SK-N-SH treated with all-trans-retinoic acid at 6 μM for 48 hours (cell line): Measurements from ENCODE around the gene STAG1.

Experiments
- ATAC-seq: fragments of 200-7000 bp; cut with Tn5 transposase; 3 replicates; pipeline ENCODE4 v1.9.1; 2020; ENCODE audit warnings: mild to moderate bottlenecking, moderate library complexity
- BACH2 ChIP-seq: fragments of 250-450 bp; sonication (Bioruptor Pico); IDR thresholded peaks from 2 replicates; pipeline ENCODE4 v1.9.0; 2021; ENCODE audit warnings: mild to moderate bottlenecking, borderline replicate concordance
- CSDC2 ChIP-seq: fragments of 250-450 bp; sonication (Bioruptor Pico); IDR thresholded peaks from 2 replicates; pipeline ENCODE4 v1.5.0; 2020; ENCODE audit warnings: mild to moderate bottlenecking, moderate library complexity
- GLIS3 ChIP-seq: fragments of 250-450 bp; sonication (Bioruptor Pico); IDR thresholded peaks from 2 replicates; pipeline ENCODE4 v1.5.0; 2020; ENCODE audit warnings: mild to moderate bottlenecking, moderate library complexity
- ISL1 ChIP-seq: fragments of 250-450 bp; sonication (Bioruptor Pico); IDR thresholded peaks from 2 replicates; pipeline ENCODE4 v2.1.2; 2022; ENCODE audit warnings: mild to moderate bottlenecking, moderate library complexity
- OSR1 ChIP-seq: fragments of 250-450 bp; sonication (Bioruptor Pico); IDR thresholded peaks from 2 replicates; pipeline ENCODE4 v1.8.0; 2022; ENCODE audit warnings: moderate library complexity, mild to moderate bottlenecking, inconsistent platforms
- PPARA ChIP-seq: fragments of 250-450 bp; sonication (Bioruptor Pico); IDR thresholded peaks from 2 replicates; pipeline ENCODE4 v1.5.0; 2020; ENCODE audit warnings: mild to moderate bottlenecking, borderline replicate concordance
- SNAI2 ChIP-seq: fragments of 250-450 bp; sonication (Bioruptor Pico); IDR thresholded peaks from 2 replicates; pipeline ENCODE4 v1.5.0; 2020; ENCODE audit warnings: mild to moderate bottlenecking, moderate library complexity
- TCF4 ChIP-seq: fragments of 250-450 bp; sonication (Bioruptor Pico); IDR thresholded peaks from 2 replicates; pipeline ENCODE4 v1.8.0; 2021; ENCODE audit warnings: mild to moderate bottlenecking, moderate library complexity, borderline replicate concordance
- TOX ChIP-seq: fragments of 250-450 bp; sonication (Bioruptor Pico); IDR thresholded peaks from 2 replicates; pipeline ENCODE4 v1.8.0; 2021; ENCODE audit warnings: mild to moderate bottlenecking, moderate library complexity, borderline replicate concordance
- ZC3H10 ChIP-seq: fragments of 250-450 bp; sonication (Bioruptor Pico); IDR thresholded peaks from 2 replicates; pipeline ENCODE4 v1.5.1; 2021; ENCODE audit warnings: mild to moderate bottlenecking, moderate library complexity
- ZFP3 ChIP-seq: fragments of 250-450 bp; sonication (Bioruptor Pico); IDR thresholded peaks from 2 replicates; pipeline ENCODE4 v1.5.0; 2020; ENCODE audit warnings: mild to moderate bottlenecking, moderate library complexity
- ZFP30 ChIP-seq: fragments of 450-650 bp; formaldehyde crosslinking; IDR thresholded peaks from 2 replicates; pipeline ENCODE4 v1.5.0; 2022; ENCODE audit warnings: mild to moderate bottlenecking, moderate library complexity
- ZNF565 ChIP-seq: fragments of 450-650 bp; formaldehyde crosslinking; conservative IDR thresholded peaks from 2 replicates; pipeline ENCODE4 v1.5.0; 2020; ENCODE audit warnings: low read depth, mild to moderate bottlenecking, moderate library complexity
- ZNF70 ChIP-seq: fragments of 450-650 bp; formaldehyde crosslinking; IDR thresholded peaks from 2 replicates; pipeline ENCODE4 v1.5.0; 2020; ENCODE audit warnings: mild to moderate bottlenecking, moderate library complexity
- ZNF8 ChIP-seq: fragments of 450-650 bp; formaldehyde crosslinking; IDR thresholded peaks from 2 replicates; pipeline ENCODE4 v1.5.0; 2020; ENCODE audit warnings: mild to moderate bottlenecking, moderate library complexity
- TF ChIP-seq, protein P1 (sequence below): fragments of 250-450 bp; sonication (Bioruptor Pico); IDR thresholded peaks from 2 replicates; pipeline ENCODE4 v1.8.0; 2021; ENCODE audit warnings: low read depth, mild to moderate bottlenecking, moderate library complexity, borderline replicate concordance
- TF ChIP-seq, protein P2 (sequence below): fragments of 250-450 bp; sonication (Bioruptor Pico); IDR thresholded peaks from 2 replicates; pipeline ENCODE4 v1.5.0; 2020; ENCODE audit warnings: mild to moderate bottlenecking, moderate library complexity
- TF ChIP-seq, protein P3 (sequence below): fragments of 250-450 bp; sonication (Bioruptor Pico); IDR thresholded peaks from 2 replicates; pipeline ENCODE4 v1.8.0; 2020; ENCODE audit warnings: mild to moderate bottlenecking, moderate library complexity, borderline replicate concordance

The STAG1 gene

DNA sequence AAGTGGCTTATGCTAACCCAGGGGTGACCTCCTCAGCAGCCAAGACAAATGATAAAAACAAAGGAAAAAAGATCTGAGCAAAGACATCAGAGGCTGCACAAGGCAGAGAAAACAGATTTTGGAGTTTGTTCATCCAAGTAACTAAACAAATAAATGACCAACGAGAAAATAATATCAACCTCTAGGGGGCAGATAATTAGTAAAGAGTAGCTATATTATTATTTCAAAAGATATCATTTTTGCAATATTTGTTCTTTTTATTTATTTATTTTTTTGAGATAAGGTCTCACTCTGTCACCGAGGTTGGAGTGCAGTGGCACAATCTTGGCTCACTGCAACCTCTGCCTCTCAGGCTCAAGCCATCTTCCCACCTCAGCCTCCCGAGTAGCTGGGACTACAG, 400.3 kb downstream of the STAG1 start:
- ATAC-seq, result no peak
- TF ChIP-seq TOX (CRISPR knock-in tag) (no peak), ZNF565 (CRISPR knock-in tag) (no peak), ISL1 (CRISPR knock-in tag) (no peak), SNAI2 (no peak), GLIS3 (CRISPR knock-in tag) (no peak), ZC3H10 (CRISPR knock-in tag) (no peak), TCF4 (CRISPR knock-in tag) (no peak), ZNF70 (CRISPR knock-in tag) (no peak), BACH2 (no peak), CSDC2 (CRISPR knock-in tag) (no peak), PPARA (CRISPR knock-in tag) (no peak)
- TF ChIP-seq, protein P1, sequence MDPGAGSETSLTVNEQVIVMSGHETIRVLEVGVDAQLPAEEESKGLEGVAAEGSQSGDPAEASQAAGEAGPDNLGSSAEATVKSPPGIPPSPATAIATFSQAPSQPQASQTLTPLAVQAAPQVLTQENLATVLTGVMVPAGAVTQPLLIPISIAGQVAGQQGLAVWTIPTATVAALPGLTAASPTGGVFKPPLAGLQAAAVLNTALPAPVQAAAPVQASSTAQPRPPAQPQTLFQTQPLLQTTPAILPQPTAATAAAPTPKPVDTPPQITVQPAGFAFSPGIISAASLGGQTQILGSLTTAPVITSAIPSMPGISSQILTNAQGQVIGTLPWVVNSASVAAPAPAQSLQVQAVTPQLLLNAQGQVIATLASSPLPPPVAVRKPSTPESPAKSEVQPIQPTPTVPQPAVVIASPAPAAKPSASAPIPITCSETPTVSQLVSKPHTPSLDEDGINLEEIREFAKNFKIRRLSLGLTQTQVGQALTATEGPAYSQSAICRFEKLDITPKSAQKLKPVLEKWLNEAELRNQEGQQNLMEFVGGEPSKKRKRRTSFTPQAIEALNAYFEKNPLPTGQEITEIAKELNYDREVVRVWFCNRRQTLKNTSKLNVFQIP (CRISPR knock-in tag), result no peak
- TF ChIP-seq, protein P2, sequence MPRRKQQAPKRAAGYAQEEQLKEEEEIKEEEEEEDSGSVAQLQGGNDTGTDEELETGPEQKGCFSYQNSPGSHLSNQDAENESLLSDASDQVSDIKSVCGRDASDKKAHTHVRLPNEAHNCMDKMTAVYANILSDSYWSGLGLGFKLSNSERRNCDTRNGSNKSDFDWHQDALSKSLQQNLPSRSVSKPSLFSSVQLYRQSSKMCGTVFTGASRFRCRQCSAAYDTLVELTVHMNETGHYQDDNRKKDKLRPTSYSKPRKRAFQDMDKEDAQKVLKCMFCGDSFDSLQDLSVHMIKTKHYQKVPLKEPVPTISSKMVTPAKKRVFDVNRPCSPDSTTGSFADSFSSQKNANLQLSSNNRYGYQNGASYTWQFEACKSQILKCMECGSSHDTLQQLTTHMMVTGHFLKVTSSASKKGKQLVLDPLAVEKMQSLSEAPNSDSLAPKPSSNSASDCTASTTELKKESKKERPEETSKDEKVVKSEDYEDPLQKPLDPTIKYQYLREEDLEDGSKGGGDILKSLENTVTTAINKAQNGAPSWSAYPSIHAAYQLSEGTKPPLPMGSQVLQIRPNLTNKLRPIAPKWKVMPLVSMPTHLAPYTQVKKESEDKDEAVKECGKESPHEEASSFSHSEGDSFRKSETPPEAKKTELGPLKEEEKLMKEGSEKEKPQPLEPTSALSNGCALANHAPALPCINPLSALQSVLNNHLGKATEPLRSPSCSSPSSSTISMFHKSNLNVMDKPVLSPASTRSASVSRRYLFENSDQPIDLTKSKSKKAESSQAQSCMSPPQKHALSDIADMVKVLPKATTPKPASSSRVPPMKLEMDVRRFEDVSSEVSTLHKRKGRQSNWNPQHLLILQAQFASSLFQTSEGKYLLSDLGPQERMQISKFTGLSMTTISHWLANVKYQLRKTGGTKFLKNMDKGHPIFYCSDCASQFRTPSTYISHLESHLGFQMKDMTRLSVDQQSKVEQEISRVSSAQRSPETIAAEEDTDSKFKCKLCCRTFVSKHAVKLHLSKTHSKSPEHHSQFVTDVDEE (CRISPR knock-in tag), result no peak

DNA sequence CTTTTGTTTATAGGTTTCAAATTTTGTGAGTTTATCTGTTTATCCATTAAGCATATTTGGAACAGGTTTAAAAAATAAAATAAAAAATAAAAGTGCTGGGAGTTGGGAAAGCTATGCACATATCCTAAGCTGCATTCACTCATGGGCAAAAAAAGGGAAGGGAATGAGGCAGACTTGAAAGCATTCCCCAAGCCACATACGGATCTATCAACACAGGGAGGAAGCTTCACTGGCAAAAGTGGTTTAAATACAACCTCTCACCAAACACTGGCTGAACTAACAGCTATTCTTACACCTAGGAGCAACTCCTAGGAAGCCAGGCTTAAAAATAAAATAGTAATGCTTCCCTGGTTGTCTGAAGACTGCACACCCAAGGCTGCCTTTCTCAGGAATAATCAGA, 400.8 kb downstream of the STAG1 start:
- ATAC-seq, result no peak
- TF ChIP-seq ZFP30 (CRISPR knock-in tag) (no peak), OSR1 (CRISPR knock-in tag) (no peak), ZFP3 (CRISPR knock-in tag) (no peak), ZNF8 (CRISPR knock-in tag) (no peak)
- TF ChIP-seq, protein P3, sequence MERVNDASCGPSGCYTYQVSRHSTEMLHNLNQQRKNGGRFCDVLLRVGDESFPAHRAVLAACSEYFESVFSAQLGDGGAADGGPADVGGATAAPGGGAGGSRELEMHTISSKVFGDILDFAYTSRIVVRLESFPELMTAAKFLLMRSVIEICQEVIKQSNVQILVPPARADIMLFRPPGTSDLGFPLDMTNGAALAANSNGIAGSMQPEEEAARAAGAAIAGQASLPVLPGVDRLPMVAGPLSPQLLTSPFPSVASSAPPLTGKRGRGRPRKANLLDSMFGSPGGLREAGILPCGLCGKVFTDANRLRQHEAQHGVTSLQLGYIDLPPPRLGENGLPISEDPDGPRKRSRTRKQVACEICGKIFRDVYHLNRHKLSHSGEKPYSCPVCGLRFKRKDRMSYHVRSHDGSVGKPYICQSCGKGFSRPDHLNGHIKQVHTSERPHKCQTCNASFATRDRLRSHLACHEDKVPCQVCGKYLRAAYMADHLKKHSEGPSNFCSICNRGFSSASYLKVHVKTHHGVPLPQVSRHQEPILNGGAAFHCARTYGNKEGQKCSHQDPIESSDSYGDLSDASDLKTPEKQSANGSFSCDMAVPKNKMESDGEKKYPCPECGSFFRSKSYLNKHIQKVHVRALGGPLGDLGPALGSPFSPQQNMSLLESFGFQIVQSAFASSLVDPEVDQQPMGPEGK (CRISPR knock-in tag), result no peak
- TF ChIP-seq, all 23 proteins: peak for 0

DNA sequence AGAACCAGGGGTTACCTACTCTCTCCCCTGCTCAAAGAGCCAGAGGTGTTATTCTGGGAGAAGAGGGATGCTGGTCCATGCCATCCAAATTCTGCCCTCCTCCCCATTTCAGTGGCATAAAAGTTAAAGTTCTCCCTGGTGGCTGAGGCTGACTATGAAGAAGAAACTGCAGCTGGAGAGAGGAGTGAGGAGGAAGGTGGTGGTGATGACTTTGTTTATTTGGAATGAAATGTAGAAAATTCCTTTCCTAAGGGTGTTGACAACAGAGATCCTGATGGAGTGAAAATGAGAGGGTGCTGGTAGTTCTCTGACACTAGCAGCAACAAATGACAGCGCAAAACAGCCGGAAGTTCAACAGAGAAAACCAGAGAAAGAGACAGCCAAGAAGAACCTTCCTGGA, 401.6 kb downstream of the STAG1 start:
- TF ChIP-seq OSR1 (CRISPR knock-in tag) (no peak), ZFP3 (CRISPR knock-in tag) (no peak), ZFP30 (CRISPR knock-in tag) (no peak), SNAI2 (no peak), ZNF565 (CRISPR knock-in tag) (no peak), PPARA (CRISPR knock-in tag) (no peak)
- TF ChIP-seq, protein P2 (CRISPR knock-in tag), result no peak
- TF ChIP-seq, protein P1 (CRISPR knock-in tag), result no peak
- TF ChIP-seq, all 23 proteins: peak for 0
- ATAC-seq, result peak; percentile 69
